Measurements from ENCODE around the gene MATR3.

The MATR3 gene

DNA sequence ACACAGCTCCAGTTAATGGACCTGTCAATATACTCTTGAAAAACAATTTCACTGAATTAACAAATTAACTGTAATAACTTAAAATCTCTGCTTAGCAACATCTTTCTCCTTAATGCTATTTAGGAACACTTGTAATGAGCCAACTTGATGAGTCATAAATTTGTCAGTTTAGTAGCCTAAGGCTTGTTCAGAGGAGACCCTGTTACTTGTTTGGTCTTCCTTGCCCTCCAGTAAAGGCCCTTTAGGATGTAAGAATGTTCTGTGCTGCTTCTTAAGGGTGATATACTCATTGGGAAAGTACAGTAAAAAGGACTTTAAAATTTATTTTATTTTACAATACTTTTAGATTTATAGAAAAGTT lies 11.4 kb upstream of the MATR3 start:
- H3K9ac ChIP-seq (ENCODE audit: low read depth in 1 of 2, low read length in 2 of 2): no peak overlapping the region
- H3K4me1 ChIP-seq (ENCODE audit: control insufficient read depth in 1 of 2, insufficient read depth in 2 of 2, low read length in 2 of 2): peaks cover 0 to 14% of the 10 kb centered on the region in 2 donors
- no peak overlapping the region for H3K4me3 ChIP-seq (ENCODE audit: low read depth in 1 of 2, low read length in 2 of 2)
- H3K9me3 ChIP-seq (ENCODE audit: control insufficient read depth in 1 of 2, low read length in 2 of 2): no peaks in the 10 kb centered on the region
- no peaks in the 10 kb centered on the region for H3K27me3 ChIP-seq (ENCODE audit: control insufficient read depth in 1 of 2, insufficient read depth in 2 of 2, low read length in 2 of 2)
- peaks cover 10 to 25% of the 10 kb centered on the region in 2 donors for H3K36me3 ChIP-seq (ENCODE audit: control insufficient read depth in 1 of 2, insufficient read depth in 2 of 2, low read length in 2 of 2)
- no peak overlapping the region for H3K27ac ChIP-seq (ENCODE audit: low read depth, low read length)

DNA sequence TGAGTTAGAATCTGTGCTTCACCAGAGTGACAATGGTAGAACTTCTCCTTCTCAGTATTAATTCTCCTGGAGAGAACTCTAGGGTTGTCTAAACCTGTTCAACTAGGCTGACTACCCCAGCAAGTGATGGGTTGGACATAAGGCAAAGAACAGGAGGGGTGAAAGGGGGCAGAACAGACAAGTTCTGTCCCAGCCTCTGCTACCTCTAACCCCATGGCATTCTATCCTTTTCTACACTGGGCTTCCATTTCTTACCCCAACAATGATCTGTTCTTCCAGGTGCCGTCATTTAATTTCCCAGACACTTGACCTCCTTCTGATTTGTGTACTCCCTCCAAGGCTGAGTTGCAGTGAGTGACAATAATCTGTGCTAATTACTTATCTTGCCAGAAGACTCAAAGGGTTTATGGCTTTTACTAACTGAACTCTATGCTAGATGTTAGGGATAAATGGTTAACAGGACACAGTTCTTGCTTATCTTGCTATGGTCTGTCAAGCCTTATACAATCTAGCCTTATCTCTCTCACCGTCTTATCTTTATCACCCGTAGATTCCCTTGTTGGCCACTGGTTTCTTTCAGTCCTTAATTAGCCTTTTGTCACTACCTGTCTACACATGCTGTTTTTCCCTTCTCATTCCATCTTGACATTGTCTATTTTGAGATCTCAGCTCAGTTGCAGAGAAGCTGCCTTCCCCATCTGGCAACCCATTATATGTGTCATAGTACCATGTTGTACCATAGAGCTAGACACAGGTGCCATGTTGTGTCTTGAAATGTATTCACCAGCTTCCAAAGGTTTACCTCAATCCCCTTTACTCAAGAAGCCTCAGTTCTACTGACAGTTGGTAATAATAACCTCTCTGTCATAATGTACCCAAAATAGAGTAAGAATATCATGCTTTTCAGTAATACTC lies 10.0 kb upstream of the MATR3 start:
- Histone ChIP-seq H3K4me3 (ENCODE audit: low read depth in 1 of 2, low read length in 2 of 2) (no peak overlapping the region), H3K27me3 (ENCODE audit: control insufficient read depth in 1 of 2, insufficient read depth in 2 of 2, low read length in 2 of 2) (no peaks in the 10 kb centered on the region), H3K4me1 (ENCODE audit: control insufficient read depth in 1 of 2, insufficient read depth in 2 of 2, low read length in 2 of 2) (peaks cover 0 to 14% of the 10 kb centered on the region in 2 donors), H3K9me3 (ENCODE audit: control insufficient read depth in 1 of 2, low read length in 2 of 2) (no peaks in the 10 kb centered on the region), H3K9ac (ENCODE audit: low read depth in 1 of 2, low read length in 2 of 2) (no peak overlapping the region), H3K27ac (ENCODE audit: low read depth, low read length) (no peak overlapping the region), H3K36me3 (ENCODE audit: control insufficient read depth in 1 of 2, insufficient read depth in 2 of 2, low read length in 2 of 2) (peaks cover 10 to 26% of the 10 kb centered on the region in 2 donors)

GRCh38 chr5:139284295-139284694 lies 9.2 kb upstream of the MATR3 start:
- Histone ChIP-seq H3K9ac (ENCODE audit: low read depth in 1 of 2, low read length in 2 of 2) (no peak overlapping the region), H3K4me1 (ENCODE audit: control insufficient read depth in 1 of 2, insufficient read depth in 2 of 2, low read length in 2 of 2) (peaks cover 0 to 14% of the 10 kb centered on the region in 2 donors), H3K27me3 (ENCODE audit: control insufficient read depth in 1 of 2, insufficient read depth in 2 of 2, low read length in 2 of 2) (no peaks in the 10 kb centered on the region), H3K27ac (ENCODE audit: low read depth, low read length) (no peak overlapping the region), H3K9me3 (ENCODE audit: control insufficient read depth in 1 of 2, low read length in 2 of 2) (no peaks in the 10 kb centered on the region), H3K36me3 (ENCODE audit: control insufficient read depth in 1 of 2, insufficient read depth in 2 of 2, low read length in 2 of 2) (peaks cover 10 to 21% of the 10 kb centered on the region in 2 donors), H3K4me3 (ENCODE audit: low read depth in 1 of 2, low read length in 2 of 2) (no peak overlapping the region)

DNA sequence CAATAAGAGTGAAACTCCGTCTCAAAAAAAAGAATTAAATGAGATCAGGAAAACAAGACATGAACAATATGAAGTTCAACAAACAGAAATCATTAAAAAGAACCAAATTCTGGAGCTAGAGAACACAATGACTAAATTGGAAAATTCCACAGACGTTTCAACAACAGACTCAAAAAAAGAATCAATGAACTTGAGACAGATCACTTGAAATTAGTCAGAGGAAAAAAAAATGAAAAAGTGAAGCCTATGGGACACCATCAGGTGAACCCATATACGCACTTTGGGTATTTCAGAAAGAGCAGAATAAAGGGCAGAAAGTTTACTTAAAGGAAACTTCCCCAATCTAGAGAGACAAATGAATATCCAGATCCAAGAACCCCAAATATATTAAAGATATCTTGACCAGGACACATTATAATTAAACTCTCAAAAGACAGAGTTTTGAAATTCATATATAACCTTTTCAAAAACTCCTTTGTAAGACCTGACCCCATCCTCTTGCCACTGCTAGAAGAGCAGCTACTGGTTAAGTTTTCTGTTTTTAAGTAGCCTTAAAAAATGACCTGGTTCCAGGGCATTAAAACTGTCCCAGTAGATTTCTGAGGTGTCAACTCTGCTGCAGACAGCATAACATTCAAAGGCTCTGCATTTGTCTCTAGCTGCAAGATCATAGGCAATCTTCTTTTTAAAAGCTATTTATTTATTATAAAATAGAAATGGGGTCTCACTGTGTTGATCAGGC lies 7.7 kb upstream of the MATR3 start:
- H3K9me3 ChIP-seq (ENCODE audit: control insufficient read depth in 1 of 2, low read length in 2 of 2): no peaks in the 10 kb centered on the region
- peaks cover 10 to 21% of the 10 kb centered on the region in 2 donors for H3K36me3 ChIP-seq (ENCODE audit: control insufficient read depth in 1 of 2, insufficient read depth in 2 of 2, low read length in 2 of 2)
- H3K4me1 ChIP-seq (ENCODE audit: control insufficient read depth in 1 of 2, insufficient read depth in 2 of 2, low read length in 2 of 2): peaks cover 0 to 14% of the 10 kb centered on the region in 2 donors
- no peaks in the 10 kb centered on the region for H3K27me3 ChIP-seq (ENCODE audit: control insufficient read depth in 1 of 2, insufficient read depth in 2 of 2, low read length in 2 of 2)
- no peak overlapping the region for H3K27ac ChIP-seq (ENCODE audit: low read depth, low read length)
- no peak overlapping the region for H3K9ac ChIP-seq (ENCODE audit: low read depth in 1 of 2, low read length in 2 of 2)
- H3K4me3 ChIP-seq (ENCODE audit: low read depth in 1 of 2, low read length in 2 of 2): no peak overlapping the region

GRCh38 chr5:139287890-139288635 lies 5.5 kb upstream of the MATR3 start:
- H3K4me1 ChIP-seq (ENCODE audit: control insufficient read depth in 1 of 2, insufficient read depth in 2 of 2, low read length in 2 of 2): peaks cover 2 to 8% of the 10 kb centered on the region in 2 donors
- H3K27me3 ChIP-seq (ENCODE audit: control insufficient read depth in 1 of 2, insufficient read depth in 2 of 2, low read length in 2 of 2): no peaks in the 10 kb centered on the region
- H3K4me3 ChIP-seq (ENCODE audit: low read depth in 1 of 2, low read length in 2 of 2): no peak overlapping the region
- no peak overlapping the region for H3K27ac ChIP-seq (ENCODE audit: low read depth, low read length)
- peaks cover 7 to 21% of the 10 kb centered on the region in 2 donors for H3K36me3 ChIP-seq (ENCODE audit: control insufficient read depth in 1 of 2, insufficient read depth in 2 of 2, low read length in 2 of 2)
- H3K9ac ChIP-seq (ENCODE audit: low read depth in 1 of 2, low read length in 2 of 2): no peak overlapping the region
- no peaks in the 10 kb centered on the region for H3K9me3 ChIP-seq (ENCODE audit: control insufficient read depth in 1 of 2, low read length in 2 of 2)

DNA sequence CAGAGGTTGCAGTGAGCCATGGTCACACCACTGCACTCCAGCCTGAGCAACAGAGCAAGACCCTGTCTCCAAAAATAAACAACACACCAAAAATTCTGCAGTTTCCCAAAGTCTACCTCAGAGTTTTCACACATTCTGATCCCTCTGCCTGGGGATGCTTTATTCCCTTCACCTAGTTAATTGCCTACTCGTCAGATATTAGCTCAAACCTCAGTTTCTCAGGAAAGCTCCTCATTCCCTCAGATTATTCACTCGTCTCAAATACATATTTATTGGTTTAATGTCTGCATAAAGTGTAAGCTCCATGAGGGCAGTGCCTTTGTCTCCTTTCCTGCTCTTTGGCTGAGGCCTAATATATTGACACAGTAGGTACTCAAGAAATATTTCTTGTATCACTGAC lies 2.5 kb upstream of the MATR3 start:
- Histone ChIP-seq H3K9ac (ENCODE audit: low read depth in 1 of 2, low read length in 2 of 2) (no peak overlapping the region), H3K27me3 (ENCODE audit: control insufficient read depth in 1 of 2, insufficient read depth in 2 of 2, low read length in 2 of 2) (no peaks in the 10 kb centered on the region), H3K27ac (ENCODE audit: low read depth, low read length) (no peak overlapping the region), H3K9me3 (ENCODE audit: control insufficient read depth in 1 of 2, low read length in 2 of 2) (no peaks in the 10 kb centered on the region), H3K4me3 (ENCODE audit: low read depth in 1 of 2, low read length in 2 of 2) (no peak overlapping the region), H3K36me3 (ENCODE audit: control insufficient read depth in 1 of 2, insufficient read depth in 2 of 2, low read length in 2 of 2) (peaks cover 0 to 4% of the 10 kb centered on the region in 2 donors), H3K4me1 (ENCODE audit: control insufficient read depth in 1 of 2, insufficient read depth in 2 of 2, low read length in 2 of 2) (peaks cover 7 to 14% of the 10 kb centered on the region in 2 donors)

GRCh38 chr5:139293202-139293506 lies 386 bp upstream of the MATR3 start:
- no peaks in the 10 kb centered on the region for H3K27me3 ChIP-seq (ENCODE audit: control insufficient read depth in 1 of 2, insufficient read depth in 2 of 2, low read length in 2 of 2)
- no peaks in the 10 kb centered on the region for H3K36me3 ChIP-seq (ENCODE audit: control insufficient read depth in 1 of 2, insufficient read depth in 2 of 2, low read length in 2 of 2)
- peak overlapping the region; percentile 76 to 96 for H3K4me3 ChIP-seq (ENCODE audit: low read depth in 1 of 2, low read length in 2 of 2)
- H3K4me1 ChIP-seq (ENCODE audit: control insufficient read depth in 1 of 2, insufficient read depth in 2 of 2, low read length in 2 of 2): peaks cover 28 to 34% of the 10 kb centered on the region in 2 donors
- H3K9ac ChIP-seq (ENCODE audit: low read depth in 1 of 2, low read length in 2 of 2): peak overlapping the region; percentile 79 to 93
- peak overlapping the region; percentile 99 for H3K27ac ChIP-seq (ENCODE audit: low read depth, low read length)
- H3K9me3 ChIP-seq (ENCODE audit: control insufficient read depth in 1 of 2, low read length in 2 of 2): no peaks in the 10 kb centered on the region

- peaks cover 40 to 48% of the 10 kb centered on the region in 2 donors for H3K4me1 ChIP-seq (ENCODE audit: control insufficient read depth in 1 of 2, insufficient read depth in 2 of 2, low read length in 2 of 2)
- peak overlapping the region; percentile 79 to 93 for H3K9ac ChIP-seq (ENCODE audit: low read depth in 1 of 2, low read length in 2 of 2)
- H3K4me3 ChIP-seq (ENCODE audit: low read depth in 1 of 2, low read length in 2 of 2): peak overlapping the region; percentile 76 to 96
- H3K27me3 ChIP-seq (ENCODE audit: control insufficient read depth in 1 of 2, insufficient read depth in 2 of 2, low read length in 2 of 2): no peaks in the 10 kb centered on the region
- H3K9me3 ChIP-seq (ENCODE audit: control insufficient read depth in 1 of 2, low read length in 2 of 2): no peaks in the 10 kb centered on the region
- peak overlapping the region; percentile 99 for H3K27ac ChIP-seq (ENCODE audit: low read depth, low read length)
- H3K36me3 ChIP-seq (ENCODE audit: control insufficient read depth in 1 of 2, insufficient read depth in 2 of 2, low read length in 2 of 2): no peaks in the 10 kb centered on the region
These were observed 1.0 kb downstream of the MATR3 start for GRCh38 chr5:139294374-139295165.

GRCh38 chr5:139295346-139296057 lies 2.0 kb downstream of the MATR3 start:
- Histone ChIP-seq H3K36me3 (ENCODE audit: control insufficient read depth in 1 of 2, insufficient read depth in 2 of 2, low read length in 2 of 2) (no peaks in the 10 kb centered on the region), H3K9ac (ENCODE audit: low read depth in 1 of 2, low read length in 2 of 2) (peak overlapping the region; percentile 79 to 93), H3K9me3 (ENCODE audit: control insufficient read depth in 1 of 2, low read length in 2 of 2) (no peaks in the 10 kb centered on the region), H3K27me3 (ENCODE audit: control insufficient read depth in 1 of 2, insufficient read depth in 2 of 2, low read length in 2 of 2) (no peaks in the 10 kb centered on the region), H3K4me3 (ENCODE audit: low read depth in 1 of 2, low read length in 2 of 2) (peak overlapping the region; percentile 76 to 96), H3K27ac (ENCODE audit: low read depth, low read length) (no peak overlapping the region), H3K4me1 (ENCODE audit: control insufficient read depth in 1 of 2, insufficient read depth in 2 of 2, low read length in 2 of 2) (peaks cover 42 to 52% of the 10 kb centered on the region in 2 donors)
